GM21825 (cell line): ENCODE results near the gene LAMC3.

ENCODE experiments used
- ATAC-seq: cut with Tn5 transposase; IDR thresholded peaks from one replicate; pipeline ENCODE4 v1.9.1; 2021; ENCODE audit warnings: mild to moderate bottlenecking, moderate library complexity; ENCODE audit not compliant: unreplicated experiment

Gene LAMC3

DNA sequence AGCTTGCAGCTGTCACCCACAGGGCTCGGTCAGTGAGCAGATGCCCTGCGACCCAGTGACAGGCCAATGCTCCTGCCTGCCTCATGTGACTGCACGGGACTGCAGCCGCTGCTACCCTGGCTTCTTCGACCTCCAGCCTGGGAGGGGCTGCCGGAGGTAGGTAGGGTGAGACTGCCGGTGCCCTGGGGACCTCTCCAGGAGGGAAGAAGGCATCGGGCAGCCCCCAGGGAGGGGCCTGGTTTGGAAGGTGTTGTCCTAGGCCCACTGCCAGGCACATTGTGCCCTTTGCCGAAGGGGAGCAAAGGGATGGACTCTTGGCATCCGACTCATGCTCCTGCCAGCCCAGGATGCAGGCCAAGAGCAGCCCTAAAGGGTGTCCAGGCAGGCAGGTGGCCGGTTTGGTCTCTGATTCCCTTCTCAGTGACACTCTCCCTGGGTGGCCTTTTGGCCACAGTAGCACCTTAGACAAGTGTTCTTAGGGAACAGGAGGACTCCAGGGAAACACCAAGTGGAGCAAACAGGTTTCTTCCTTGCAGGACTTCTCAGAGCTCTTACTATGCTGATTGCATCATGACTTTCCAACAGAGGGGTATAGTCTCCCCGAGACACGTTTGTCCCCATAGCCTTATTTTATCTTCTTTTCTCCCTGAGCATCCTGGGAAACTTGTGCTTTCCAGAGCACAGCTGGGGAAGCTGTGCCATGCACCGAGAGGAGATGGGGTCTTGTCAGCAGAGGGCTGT, 59.3 kb downstream of the LAMC3 start:
- ATAC-seq, result no peak

DNA sequence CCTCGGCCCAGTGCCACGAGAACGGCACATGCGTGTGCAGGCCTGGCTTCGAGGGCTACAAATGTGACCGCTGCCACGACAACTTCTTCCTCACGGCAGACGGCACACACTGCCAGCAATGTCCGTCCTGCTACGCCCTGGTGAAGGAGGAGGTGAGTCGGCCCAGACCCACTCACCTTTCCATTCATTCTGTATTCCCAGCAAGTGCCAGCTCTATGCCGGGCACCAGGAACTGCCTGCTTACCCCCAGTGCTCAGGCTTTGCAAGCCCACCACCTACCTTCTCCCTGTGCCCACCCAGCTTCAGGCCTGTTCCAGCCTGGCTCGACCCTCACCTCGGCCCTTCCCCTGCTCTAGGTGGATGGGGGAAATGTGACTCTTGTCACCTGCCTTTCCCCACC, 60.7 kb downstream of the LAMC3 start:
- ATAC-seq, result no peak

DNA sequence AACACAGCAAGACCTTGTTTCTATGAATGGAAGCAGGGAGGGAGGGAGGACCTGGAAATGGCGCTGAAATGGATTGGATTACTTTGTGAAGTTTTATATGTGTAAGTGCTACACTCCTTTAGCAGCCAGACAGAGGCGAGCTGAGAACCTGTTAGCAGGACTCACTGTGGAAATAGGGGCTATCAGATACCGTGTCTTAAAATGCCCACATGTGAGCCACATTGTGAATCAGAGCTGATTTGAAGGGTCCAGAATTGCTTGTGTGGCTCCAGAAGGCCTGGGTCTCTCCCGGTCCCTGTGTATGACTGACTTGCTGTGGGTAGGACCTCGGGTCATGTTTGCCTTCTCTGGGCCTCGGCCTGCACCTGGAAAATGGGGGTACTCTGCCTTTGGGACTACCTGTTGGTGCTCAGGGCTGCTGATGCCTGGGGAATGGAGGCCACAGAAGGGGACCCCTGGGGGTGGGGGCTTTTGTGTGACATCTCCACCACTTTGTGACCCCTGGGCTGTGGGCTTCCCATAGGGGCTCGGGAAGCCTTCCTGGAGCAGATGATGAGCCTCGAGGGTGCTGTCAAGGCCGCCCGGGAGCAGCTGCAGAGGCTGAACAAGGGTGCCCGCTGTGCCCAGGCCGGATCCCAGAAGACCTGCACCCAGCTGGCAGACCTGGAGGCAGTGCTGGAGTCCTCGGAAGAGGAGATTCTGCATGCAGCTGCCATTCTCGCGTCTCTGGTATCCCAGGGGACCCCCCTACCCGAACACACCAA, 63.3 kb downstream of the LAMC3 start:
- ATAC-seq, result no peak

DNA sequence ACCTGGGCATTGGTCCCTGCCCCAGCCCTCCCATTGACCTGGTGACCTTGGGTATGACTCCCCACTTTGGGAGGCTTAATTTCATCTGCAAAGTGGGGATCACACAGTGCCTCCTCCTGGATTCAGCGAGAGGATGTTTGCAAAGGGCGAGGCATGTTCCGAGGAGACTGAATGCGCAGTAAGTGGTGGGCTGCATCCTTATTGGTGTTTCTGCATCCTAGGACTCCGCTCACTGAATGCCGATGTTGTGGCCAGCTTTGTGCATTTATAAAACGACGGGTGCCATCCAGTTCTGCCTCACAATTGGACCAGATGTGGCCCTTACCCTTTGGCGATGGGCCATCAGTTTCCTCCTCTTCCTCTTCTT, 63.9 kb downstream of the LAMC3 start:
- ATAC-seq, result no peak

DNA sequence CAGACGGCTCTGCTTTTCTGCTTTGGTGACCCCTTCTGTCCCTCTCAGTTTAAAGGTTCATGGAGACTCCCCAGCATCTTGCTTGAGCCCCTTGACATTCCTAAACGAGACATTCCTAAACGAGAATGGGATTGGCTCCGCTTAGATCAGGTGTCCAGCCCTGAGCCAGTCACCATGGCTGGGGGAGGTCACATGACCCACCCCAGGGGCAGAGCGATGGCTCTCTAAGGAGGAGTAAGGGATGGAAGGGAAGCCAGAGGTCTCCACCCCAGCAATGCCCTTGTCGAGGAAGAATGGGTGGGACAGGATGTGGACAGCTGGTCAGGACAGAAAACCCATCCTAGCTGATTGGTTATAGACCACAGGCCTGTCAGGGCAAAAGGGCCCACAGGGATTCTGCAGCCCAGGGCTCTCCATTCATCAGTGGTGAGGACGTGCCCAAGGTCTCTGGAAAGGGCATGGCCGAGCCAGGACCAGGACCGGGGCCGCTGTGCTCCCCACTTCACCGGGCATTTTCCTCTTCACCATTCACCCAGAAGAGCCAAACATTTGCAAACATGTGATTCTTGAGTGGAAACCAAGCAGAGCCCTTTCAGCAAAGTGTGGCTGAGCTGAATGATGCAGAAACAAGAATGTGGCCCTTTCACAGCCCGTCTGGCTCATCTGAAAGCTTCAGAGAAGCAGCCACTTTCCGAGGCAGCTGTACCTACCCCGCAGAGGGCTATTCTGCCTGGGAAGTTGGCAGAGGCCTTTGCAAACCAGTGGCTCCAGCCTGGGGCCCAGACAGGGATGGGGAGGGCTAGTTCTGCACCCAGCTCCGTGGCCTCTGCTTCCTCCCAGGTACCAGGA, 67.6 kb downstream of the LAMC3 start:
- ATAC-seq, result no peak

DNA sequence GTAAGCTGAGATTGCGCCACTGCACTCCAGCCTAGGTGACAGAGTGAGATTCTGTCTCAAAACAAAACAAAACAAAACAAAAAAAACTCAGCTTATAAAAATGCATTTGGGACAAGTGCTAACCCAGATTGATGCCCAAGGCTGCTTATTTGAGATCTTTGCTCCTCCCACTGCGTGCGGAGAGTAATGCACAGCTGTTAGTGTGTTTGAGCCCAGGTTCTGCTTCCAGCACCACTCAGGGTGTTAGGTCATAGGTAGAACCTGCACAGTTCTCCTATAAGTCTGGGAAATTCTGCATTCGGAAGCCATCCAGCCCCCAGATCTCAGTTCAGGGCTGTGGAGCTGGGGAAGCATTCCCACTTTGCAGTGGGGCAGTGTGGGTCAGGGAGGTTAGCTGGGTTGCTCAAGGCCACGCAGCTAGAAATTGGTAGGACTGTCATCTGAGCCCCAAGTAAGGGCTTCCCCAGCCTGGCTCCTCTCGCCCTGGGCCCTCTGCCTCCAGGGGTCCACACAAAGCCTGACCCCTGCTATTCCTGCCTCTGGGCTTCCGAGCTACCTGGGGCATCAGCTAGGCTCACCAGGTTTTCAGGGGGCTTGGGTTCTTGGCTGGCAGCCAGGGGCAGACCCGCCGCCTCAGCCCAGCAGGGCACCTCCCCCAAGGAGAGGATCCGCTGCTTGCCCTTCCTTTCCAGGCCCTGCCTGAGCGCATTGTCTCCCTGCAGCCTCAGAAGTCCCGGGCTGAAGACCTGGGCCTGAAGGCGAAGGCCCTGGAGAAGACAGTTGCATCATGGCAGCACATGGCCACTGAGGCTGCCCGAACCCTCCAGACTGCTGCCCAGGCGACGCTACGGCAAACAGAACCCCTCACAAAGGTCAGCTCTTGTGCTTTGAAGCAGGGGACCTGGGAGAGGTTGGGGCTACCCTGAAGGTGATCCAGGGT, 69.7 kb downstream of the LAMC3 start:
- no peak for ATAC-seq

DNA sequence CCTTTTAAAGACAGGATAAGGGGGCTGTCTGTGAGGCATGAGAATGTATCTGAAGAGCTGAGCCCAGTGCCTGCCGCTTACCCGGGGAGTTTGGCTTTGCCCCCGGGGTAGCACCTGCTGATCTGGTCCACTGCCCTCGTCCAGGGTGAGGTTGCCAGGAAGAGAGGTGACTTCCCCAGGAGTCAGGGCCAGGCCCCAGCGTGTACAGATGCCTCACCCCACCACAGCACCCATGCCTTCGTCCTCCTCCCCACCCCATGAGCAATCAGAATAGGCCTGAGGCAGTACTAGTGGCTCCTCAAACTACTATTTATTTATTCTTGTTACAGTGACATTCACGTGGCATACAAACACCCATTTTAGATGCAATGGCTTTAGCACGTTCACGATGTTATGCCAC, 71.6 kb downstream of the LAMC3 start:
- ATAC-seq, result no peak

DNA sequence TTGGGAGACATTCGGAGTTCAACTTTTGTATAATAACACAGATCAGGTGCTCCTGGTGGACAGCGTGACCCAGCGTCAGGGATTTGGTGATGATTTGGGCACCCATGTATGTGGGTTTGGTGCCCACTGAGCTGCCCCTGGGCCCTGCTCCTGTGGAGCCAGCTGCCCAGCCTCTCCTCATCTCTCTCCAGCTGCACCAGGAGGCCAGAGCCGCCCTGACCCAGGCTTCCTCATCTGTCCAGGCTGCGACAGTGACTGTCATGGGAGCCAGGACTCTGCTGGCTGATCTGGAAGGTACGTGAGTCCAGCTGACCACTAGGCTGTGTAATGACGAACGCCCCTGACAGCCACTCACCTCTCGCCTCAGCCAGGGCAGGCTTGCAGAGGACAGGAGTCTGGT, 72.9 kb downstream of the LAMC3 start:
- ATAC-seq, result no peak

DNA sequence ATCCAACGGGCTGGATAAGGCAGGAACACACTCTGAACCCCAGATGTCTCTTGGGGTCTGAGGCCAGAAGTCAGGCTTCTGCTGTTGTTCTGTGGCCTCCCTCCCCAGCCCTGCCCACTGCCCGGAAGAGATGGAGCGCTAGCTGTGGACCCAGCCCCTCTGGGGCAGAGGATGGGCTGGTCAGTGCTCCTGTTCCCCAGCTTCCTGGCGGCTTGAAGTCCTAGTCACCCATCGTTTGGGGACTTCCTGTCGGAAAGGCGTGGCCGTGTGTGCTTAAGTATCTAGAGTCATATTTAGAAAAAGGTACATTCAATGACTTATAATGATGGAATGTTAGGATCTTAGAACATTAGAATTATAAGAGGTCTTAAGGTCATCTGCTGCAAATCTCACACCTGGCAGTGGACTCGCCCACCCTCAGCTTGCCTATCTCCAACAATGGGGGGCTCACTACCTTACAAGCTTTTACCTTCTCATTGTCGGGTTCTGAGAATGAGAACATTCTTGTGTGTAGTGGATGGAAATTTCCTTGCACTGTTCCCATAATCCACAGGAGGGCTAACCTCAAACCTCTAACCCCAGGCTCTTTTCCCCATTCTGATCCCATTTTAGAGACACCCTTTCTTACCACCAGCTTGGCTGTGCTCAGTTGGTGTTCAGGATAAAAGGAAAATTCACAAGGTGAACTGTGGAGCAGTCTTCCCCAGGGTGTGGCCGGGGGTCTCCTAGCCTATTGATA, 74.0 kb downstream of the LAMC3 start:
- ATAC-seq, result no peak

DNA sequence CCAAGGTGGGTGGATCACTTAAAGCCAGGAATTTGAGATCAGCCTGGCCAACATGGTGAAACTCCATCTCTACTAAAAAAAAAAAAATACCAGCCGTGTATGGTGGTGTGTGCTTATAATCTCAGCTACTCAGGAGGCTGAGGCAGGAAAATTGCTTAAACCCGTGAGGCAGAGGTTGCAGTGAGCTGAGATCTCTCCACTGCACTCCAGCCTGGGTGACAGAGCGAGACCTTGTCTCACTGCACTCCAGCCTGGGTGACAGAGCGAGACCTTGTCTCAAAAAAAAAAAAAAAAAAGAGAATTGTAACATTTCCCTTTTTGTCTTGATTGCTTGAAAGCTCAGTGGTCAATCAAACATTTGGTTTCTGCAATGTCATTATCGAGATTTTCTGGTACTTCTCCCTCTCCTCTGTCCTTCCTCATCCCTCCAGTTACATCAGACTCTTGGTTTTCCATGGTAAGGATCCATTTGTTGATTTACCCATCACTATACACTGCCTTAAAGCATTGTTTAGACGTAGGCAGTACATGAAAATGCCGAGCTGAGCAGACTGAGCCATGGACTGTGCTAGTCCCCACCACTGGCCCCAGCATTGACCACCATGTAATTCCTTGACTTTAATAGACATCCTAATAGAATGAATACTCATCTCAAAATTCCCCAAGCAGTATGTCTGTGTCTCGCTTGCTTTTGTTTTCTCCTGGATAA, 75.8 kb downstream of the LAMC3 start:
- ATAC-seq, result no peak

DNA sequence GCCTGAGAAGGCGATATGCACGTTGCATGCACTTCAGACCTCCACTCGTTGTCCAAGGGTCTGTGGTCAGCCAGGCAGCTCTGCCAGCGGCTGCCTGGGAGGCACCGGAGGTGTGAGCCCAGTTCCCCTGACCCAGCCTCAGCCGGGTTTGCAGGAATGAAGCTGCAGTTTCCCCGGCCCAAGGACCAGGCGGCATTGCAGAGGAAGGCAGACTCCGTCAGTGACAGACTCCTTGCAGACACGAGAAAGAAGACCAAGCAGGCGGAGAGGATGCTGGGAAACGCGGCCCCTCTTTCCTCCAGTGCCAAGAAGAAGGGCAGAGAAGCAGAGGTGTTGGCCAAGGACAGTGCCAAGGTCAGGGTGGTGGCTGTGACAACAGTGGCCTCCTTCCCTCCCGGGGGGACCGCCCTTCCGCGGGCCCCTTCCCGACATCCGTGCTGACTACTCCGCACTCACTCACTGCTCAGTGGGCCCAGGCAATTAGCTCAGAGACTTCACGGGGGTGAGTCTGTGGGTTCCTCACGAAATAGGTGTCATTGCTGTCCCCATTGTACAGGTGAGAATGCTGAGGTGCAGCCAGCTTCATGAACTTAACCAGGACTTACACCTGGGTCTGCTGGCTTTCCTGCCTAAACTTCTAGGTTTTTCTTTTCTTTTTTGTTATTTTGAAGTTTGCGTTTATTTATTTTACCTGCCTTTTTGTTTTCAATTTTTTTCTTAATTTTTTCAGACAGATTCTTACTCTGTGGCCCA, 76.6 kb downstream of the LAMC3 start:
- ATAC-seq, result no peak

DNA sequence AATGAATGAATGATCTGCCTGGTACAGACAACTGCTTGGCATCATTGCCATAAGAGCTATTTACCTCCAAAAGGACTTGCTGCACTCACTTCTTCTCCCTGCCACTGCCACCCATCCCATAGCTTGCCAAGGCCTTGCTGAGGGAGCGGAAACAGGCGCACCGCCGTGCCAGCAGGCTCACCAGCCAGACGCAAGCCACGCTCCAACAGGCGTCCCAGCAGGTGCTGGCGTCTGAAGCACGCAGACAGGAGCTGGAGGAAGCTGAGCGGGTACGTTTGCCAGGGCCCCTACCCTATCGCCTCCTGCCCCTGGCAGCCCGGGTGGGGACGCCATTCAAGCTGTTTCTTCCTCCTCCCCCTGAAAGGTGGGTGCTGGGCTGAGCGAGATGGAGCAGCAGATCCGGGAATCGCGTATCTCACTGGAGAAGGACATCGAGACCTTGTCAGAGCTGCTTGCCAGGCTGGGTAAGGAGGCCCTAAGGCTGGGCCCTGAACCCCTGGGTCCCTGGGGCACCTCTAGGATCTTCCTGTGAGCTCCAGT, 78.5 kb downstream of the LAMC3 start:
- ATAC-seq, result no peak

DNA sequence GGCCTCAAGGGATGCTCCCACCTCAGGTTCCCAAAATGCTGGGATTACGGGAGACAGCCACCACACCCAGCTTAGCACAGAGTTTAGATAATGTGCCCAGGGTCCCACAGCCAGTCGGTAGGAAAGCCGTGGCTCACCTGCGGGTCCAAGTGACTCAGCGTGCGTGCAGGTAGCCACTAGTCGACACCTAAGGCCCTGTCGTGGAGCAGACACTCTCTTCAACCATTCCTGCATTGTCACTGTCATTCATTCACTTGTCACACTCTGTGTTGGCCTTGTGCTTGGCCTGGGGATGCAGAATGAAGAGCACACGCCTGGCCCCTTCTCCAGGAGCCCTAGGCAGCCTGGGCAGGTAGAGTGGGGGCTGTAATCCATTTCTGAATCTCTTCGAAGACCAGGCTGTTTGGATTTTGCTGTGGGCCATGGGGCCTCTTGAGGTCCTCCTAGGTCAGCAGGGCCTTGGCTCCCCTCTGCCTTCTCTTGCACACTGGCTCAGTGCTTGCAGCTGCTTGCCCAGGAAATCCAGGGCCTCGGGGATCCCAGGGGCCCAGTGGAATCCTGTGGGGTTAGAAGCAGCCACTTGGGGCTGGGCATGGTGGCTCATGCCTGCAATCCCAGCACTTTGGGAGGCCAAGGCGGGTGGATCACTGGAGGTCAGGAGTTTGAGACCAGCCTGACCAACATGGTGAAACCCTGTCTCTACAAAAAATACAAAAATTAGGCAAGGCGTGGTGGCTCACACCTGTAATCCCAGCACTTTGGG, 81.2 kb downstream of the LAMC3 start:
- no peak for ATAC-seq

DNA sequence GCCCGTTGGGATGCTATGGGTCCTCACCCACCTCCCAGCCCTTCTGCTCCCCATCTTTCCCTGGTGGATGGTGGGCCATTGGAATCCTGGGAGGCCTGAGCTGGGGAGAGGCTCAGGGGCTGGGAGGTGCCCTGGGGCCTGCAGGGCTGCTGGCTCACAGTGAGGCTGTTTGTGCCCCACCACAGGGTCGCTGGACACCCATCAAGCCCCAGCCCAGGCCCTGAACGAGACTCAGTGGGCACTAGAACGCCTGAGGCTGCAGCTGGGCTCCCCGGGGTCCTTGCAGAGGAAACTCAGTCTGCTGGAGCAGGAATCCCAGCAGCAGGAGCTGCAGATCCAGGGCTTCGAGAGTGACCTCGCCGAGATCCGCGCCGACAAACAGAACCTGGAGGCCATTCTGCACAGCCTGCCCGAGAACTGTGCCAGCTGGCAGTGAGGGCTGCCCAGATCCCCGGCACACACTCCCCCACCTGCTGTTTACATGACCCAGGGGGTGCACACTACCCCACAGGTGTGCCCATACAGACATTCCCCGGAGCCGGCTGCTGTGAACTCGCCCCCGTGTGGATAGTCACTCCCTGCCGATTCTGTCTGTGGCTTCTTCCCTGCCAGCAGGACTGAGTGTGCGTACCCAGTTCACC, 82.5 kb downstream of the LAMC3 start:
- ATAC-seq, result no peak

DNA sequence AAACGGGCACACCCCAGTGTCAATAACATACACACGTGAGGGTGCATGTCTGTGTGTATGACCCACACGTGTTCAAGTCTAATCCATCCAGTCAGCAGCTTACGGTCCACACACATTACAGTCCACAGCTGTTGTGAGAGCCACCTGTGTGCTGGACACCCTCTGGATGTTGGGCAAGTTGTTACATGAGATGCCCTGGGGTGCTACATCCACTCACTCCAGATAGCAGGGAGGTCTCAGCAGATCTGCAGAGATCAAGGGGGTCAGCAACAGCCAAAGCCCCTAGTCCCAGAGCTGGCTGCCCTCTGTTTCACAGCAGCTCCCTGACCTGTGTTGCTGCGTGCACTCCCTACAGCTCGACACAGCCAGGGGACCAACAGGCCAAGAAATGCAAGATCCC, 83.1 kb downstream of the LAMC3 start:
- ATAC-seq, result no peak

DNA sequence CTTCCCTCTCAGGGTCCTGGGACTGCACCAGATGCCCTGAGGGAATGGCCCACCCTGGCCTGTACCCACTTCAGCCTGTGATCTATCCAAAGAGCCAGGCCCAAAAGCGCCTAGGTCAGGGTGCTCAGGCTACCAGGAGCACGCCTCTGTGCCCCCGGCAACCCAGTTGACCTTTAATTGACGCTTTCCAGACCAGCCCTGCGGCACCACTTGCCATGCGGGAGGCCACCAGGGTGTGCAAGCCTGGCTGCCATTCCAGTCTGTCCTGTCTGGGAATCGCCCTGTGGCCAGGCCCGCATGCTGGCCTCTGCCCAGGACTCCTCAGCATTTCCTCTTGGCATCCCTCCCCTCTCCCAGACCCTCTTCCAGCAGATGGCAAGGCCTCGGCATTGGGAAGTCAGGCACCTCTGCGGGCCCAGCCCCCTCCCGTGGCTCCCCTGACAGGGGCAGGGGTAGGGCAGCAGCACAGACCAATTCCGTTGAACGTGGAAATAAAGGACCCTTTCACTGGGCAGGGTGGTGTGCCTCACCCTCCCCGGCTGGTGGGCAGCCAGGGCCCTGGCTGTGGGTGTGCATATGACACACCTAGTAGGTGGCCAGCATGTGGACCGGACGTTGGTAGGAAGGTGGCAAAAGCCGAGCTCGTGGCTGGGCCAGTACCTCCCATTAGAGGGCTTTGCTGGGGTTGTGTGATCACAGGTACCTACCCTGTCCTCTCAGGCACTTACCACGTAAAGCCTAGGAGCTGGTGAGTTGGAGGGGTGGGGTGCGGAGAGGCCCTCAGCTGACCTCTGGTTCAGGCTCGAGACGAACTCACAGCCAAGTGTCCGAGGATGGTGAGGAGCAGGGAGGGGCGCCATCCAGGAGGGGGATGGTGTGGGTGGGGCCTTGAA, 83.8 kb downstream of the LAMC3 start:
- no peak for ATAC-seq
